GM19438 (cell line): ENCODE data around the gene PARD3B.

Experiments
- ATAC-seq: cut with Tn5 transposase; IDR thresholded peaks from one replicate; pipeline ENCODE4 v1.9.1; 2021; ENCODE audit warnings: low read depth; ENCODE audit not compliant: unreplicated experiment

Gene PARD3B

DNA sequence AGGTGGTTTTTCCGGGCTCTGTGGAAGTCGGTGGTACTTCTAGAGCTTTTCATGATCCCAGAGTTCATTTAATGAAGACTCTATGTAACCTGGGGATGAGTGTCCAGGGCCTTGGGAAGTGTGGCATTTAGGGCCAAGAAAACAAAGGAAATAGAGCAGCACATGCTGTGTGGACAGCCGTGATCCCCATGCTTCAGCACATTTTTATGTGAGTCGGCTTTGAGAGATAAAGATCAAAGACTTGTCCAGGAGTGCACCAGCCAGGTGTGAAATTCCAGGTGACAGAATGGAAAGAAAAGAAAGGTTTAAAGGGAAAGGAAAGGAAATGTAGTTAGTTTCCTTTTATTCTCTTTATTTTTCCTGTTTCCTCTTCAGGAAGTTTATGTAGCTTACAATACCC is 879.1 kb downstream of the PARD3B start:
- ATAC-seq, result no peak

DNA sequence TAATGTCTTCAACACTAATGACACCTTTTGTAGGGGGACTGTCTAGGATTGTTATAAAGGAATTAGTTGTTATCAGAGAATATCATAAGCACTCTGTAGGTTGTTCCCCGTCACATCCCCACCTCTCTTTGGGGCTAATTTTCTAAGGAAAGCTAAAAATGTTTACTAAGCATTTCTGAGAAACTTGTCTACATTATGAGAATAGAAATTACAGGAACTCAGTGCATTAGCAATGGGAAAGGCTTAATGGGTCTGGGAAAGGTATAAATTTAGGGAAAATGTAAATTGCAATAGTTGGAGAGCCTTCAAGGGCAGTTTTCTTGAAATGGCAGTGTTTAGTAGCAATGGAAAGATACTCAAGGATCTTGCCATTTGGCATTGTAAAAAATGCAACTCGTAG is 879.8 kb downstream of the PARD3B start:
- ATAC-seq, result no peak

DNA sequence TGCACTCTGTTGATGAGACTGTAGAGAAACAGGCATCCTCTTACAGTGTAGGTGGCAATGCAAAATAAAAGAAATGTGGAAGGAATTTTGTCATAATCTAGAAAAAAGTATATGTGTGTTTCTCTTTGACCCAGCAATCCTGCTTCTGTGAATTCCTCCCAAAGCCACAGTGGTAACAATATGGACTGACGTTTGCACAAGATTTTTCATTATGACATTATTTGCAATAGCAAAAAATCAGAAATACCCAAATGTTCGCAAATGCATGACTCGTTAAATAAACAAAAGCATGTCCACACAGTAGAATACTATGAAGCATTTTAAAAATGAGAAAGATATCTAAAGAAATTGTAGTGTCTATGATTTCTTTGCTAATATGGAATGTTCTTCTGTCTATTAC is 881.8 kb downstream of the PARD3B start:
- ATAC-seq, result no peak

DNA sequence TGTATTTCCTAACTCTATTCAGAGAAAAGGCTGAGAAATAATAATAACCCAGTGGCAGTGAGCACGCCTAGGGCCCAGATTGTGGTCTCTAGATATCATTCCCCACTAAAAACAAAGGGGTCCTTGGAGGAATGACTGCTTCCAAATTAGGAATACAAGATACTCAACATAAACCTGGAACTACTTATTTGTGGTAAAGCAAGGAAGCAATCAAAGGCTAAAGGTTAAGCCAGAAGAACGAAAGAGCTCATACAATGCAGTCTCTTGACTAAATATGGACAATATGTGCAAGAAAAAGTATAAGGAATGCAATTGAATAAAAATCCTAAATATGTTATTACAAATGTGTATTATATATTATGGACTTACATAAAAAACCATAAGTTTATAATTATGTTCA is 883.5 kb downstream of the PARD3B start:
- no peak for ATAC-seq

DNA sequence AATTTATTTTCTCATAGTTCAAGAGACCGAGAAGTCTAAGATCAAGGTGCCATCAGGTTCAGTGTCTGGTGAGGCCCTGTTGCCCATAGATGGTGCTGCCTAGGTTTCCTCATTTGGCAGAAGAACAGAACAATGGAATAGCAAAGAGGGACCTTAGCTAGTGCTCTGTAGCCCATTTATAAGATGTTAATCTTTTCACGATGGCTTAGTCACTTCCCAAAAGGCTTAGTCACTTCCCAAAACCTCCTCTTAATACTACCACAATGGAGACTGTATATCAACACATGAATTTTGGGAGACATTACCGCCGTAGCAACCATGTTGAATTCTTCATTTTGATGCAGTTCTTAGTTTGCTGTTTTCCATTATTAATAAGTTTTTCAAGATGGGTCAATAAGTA is 890.7 kb downstream of the PARD3B start:
- ATAC-seq, result no peak

DNA sequence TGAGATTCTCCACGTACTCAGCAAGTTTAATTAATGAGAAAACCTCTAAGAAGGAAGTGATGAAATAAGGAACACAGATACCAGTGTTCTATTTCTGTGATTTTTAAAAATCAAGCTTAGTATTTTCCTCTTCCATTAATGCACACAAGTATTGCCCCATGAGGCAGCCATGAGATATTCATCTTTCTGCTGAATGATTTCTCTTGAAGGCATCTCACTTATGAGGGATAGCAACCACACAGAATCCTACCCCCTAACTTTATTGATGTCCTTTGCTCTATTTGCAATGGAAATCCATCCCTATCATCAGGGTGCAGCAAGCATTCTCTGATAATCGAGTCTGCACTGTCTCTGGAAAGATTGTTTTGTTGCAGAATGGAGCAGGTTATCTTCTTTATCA is 893.0 kb downstream of the PARD3B start:
- no peak for ATAC-seq

DNA sequence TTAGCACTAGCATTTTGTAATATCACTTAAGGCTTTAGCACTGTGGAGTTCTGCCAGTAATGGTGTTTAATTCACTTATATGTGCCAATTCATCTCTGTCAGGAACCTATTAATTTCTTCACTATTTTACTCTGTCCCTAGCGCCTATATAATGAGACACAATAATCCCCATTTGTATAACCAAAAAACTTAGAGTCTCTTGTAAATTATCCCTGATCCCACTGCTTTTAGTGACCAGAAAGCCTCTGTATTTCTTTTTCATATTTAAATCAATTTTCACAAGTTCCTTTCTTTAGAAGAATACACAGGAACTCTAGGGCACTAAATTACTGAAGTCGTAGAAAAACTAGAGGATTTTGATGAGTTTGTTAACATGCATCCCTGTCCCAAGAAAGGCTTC is 894.3 kb downstream of the PARD3B start:
- no peak for ATAC-seq

DNA sequence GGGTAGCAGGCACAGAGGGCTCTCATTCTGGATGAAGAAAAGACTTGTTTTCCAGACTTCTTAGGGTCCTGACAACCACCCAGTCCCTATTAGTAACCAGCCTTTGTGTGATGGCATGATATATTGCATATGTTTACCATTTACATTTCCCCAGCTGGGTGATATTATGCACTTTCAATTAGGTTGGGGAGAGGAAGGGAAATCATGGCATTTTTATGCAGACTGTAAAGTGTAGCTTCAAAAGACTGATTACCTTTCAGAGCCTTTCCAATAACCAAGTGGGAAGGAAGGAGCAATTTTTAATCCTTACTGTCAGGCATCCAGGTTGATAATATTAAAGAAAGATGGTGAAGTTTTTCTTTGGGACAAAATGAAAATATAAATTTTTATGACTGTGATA is 896.2 kb downstream of the PARD3B start:
- no peak for ATAC-seq

DNA sequence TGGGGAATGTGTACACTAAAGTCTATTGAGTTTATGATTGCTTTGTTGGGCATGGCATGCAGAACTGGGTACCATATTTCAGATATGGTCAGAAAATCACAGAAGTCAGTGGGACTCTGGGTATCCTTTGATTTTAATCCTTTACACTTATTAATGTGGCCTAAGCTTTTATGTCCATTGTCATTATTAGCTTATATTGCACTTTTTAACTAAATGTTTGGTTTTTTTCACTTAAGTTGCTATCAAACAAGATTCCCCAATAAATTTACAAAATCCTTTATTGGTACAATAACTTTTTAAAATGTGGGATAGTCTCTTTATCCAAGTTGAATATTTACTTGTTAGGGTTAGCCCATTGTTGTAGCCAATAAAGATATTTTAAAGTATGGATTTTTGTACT is 902.9 kb downstream of the PARD3B start:
- no peak for ATAC-seq

DNA sequence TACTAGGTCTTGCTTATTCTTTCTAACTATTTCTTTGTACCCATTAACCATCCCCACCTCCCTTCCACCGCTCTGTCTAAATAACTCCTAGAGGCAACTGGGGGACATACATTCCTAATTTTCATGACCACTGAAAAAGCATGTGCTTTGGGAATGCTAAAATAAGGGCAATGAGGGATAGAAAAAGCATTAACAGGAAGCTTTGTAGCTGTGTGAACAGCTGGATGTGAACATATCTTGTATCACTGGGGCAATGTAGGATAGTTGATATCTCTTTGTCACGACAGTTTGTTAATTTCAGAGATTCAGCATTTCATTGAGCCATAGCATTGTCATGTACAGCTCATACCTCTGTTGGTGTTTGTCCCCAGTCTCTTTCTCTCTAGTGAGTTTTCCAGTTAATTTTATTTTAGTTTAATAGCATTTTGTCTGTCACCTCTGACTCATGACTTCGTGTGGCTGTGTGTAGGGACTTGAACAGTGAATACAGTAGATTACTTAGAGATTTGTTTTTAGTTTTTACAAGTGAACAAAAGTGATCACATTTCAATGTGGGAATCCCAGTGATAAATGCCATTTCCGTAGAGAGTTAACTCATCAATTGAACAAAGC is 906.7 kb downstream of the PARD3B start:
- ATAC-seq, result no peak

DNA sequence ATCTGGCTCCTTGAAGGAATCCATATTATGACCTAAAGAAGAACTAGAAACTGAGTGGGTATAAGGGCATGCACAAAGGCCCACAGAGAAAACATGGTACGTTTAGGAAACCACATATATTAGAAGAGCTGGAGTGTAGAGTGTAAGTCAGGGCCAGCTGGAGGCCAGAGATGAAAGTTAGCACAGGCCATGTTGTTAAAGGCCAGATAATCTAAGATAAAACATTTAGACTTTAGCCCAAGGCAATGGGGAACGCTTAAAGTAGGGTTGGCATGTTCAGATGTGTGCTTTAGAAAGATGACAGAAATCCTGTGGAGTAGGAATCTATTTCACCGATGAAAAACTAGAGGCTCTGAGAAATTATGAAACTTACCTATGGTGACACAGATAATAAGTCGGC is 907.9 kb downstream of the PARD3B start:
- no peak for ATAC-seq

DNA sequence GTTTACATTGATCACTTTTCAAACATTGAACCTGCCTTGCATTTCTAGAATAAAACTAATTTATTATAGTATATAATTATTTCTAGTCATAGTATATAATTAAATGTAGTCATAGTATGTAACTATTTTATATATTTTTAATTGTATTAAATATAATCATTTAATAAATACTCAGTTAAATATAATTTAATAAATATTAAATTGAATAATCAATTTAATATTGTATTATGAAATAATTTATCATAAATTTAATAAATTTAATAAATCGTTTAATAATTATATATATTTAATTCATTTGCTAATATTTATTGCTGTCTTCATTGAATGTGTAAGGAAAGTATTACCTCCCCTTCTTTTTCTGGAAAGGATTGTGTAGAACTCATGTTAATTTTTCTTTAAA is 911.4 kb downstream of the PARD3B start:
- no peak for ATAC-seq

DNA sequence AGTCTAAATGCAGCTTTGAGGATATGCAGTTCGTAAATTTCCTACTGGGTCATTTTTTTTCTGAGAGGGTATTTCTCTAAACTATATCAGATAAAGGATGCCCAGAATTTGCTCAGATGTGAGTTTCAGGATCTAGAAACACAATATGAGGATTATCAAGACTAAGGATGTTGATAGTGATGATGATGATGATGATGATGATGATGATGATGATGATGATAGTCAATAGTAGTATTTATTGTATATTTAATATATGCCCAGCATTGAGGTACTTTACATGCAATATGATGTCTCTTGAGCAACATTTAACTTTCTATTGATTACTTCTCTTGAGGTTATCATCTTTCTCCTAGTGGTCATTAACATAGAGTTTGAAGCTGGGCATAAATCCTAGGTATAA is 914.9 kb downstream of the PARD3B start:
- no peak for ATAC-seq

DNA sequence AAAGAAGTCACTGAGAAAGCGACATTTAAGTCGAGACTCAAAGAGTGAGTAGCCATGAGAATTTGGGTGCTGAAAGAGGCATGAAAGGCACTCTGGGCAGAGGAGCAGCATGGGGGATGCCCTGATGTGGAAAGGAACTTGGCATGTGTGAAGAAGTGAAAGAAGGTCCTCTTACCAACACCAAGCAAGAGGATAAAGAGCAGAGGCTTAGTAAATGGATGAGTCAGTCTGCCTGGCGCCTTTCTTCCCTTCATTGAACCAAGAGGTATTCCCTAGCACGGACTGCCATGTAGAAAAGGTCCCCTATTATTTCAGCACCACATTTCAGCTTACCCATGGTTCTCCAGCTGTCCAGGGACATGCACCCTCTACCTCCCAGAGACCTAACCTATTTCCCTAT is 915.9 kb downstream of the PARD3B start:
- no peak for ATAC-seq

DNA sequence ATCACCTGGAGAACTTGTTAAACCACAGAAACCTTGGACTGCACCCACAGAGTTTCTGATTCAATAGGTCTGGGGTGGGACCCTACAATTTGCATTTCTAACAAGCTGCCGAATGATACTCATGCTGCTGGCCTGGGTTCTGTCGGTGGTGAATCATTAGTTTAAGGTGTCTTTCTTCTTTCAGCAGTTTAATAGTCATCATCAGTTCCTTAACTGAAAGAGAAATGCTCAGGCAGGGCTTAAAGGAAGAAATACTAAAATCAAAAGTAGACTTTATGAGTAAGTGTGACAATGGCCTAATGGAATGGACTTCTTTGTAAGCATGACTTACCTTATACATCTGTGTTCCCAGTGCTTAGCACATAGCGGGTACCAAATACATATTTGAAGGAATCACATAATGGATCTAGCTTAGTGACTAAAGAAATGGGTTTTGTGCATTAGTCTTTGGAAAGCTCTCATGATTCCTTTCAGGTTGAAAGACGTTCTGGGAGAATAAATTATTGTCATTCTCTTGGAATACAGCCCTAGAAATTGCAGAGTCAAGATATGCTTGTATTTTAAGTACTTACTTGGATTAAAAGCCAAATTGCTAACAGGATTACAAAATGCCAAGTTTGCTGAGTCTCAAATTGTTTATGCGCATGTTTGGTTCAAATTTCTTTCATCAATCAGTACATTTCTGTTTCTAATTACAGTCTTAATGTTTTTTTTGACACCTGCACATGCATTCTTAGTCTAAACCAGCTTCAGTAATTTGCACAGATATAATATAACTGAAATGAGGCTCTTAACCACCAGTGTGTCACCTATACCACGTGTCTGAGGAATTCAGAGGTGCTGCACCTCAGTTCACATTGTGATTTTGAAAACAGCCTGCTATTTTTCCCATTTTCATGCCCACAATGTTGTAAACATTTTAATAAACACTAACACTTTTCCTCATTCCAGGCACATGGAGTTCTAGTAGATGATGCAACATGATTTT is 916.7 kb downstream of the PARD3B start:
- no peak for ATAC-seq

DNA sequence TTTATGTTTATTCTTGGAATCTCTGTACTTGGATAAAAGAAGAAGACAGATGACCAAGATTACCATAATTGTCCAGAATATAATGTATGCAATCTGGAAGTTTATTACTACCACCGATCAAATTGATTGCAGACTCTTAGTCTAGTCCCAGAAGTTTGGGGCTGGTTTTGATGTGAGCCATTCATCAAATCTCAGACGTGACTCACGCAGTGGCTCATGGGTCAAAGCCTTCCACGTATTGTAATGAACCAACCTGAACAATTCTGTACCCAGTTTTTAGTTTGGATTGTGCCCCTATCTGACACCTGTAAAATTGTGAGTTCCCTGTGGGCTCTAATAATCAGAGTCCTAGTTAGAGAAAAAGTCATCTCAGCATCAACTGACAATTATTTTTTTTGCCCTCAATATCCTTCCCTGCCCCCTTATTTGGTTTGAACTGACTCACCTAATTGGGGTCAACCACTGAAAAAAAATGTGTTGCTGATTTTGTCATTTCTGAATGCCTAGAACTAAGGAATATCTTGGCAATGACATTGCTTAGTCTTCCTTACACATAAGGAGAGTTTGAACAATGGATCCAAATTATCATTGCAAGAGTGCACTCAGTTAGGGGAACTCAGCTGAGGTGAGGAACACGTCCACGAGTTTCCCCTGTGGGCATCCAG is 917.5 kb downstream of the PARD3B start:
- no peak for ATAC-seq

DNA sequence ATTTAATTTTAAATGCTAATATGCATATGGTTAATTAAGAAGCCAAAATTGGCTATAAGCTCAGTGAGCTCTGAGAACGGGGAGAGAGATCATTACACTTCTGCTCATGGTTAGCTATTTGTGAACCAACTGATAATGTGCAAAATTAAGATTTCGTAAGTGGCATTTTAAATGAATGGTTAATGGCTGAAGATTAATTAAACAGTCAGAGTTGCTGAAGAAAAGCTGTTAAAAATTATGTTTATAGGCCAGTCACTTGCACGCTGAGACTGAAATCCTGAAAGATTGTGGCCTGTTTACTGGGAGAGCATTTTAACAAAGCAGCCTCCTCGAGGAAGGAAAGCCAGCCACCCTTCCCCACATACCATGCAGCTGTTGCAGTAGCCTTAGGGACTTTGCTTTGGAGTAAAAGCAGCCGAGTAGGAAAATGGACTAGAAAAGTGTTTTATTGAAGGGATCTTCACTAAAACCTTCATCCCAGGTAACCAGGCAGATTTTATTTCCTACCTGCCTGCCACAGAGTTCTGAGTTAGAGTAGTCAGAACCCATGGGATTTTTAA is 918.3 kb downstream of the PARD3B start:
- no peak for ATAC-seq

DNA sequence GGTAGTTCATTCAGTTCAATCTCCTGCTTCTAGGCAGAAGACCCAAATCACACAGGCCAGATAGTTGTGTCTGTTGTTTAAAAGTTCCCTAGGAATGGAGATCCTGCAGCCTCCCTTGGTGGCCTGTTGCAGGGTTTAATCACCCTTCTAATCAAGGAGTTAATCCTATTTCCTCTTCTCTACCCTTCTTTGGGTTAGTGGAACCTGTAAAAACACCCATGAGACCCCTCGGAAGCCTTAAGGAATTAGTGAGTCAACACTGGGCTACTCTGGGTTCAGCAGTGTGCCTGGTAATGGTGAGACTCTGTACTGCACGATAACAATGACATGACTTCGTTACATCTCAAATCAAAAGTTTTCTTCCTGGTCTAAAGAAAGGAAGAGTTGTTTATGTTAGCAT is 919.4 kb downstream of the PARD3B start:
- ATAC-seq, result no peak

DNA sequence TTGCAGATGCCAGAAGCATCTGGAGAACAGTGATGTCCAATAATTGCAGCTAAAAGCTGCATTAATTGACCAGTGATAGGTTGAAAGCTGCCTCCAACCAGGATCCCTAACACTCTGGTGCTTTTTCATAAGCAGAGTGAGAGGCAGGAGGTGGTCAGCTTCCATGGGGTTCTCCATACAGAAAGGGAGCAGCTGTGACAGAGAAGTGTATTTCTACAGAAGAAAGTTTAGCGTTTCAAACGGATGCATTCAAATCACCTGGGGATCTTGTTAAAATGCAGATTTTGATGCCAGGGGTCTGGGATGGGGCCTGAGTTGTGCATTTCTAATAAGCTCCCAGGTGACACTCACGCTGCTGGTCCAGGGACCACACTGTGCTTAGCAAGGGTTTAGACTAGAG is 920.5 kb downstream of the PARD3B start:
- ATAC-seq, result no peak

DNA sequence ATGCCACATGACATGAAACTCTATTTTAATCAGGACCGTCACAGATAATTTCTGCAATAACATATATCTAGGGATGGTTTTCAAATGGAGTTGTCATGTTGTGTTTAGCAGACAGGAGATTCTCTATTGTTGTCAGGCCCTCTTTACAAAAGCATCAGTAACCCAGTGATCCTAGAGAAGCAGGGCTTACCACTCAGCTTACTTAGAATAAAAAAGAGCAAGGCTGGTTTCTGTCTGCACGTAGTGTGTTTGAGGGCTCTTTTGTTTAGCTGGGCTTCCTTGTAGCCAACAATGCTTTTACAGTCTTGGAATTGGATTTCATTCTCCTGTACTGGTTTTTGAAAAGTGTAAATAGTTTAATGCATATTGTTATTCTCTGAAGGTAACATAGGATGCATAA is 926.5 kb downstream of the PARD3B start:
- no peak for ATAC-seq

DNA sequence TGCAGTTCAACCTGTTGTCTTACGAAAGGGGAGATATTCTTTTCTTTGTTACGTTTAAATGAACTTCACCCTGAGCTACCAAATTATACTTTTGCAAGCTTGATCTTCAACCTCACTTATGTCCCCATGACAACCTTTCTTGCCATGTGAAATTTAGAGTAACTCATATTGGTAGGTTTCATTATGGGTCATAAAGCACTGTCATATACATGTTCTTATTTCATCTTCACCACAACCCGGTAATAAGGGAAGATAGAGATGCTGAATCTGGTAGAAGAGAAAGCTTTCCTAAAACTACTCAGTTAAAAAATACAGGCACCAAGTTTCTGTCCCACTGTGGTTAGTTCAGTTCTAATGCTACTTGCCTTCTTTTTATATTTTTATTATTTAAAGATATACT is 928.5 kb downstream of the PARD3B start:
- ATAC-seq, result no peak
